IPS-18c (cell line): ENCODE results near the gene CNTNAP5.
"Not testable (repeated sequence)": the region's sequence is repeated elsewhere in the genome, so short reads cannot be mapped to it uniquely, and the experiment has no call there.

Source experiments
- H3K4me3 ChIP-seq: 2 replicates; pipeline ENCODE4 v1.7.0; 2013; ENCODE audit warnings: low read depth, mild to moderate bottlenecking, low read length, moderate library complexity; ENCODE audit not compliant: insufficient read depth
- H3K9me3 ChIP-seq: one replicate; pipeline ENCODE4 v1.6.1; 2013; ENCODE audit warnings: mild to moderate bottlenecking, low read length, moderate library complexity; ENCODE audit not compliant: control insufficient read depth, insufficient read depth

Gene CNTNAP5

DNA sequence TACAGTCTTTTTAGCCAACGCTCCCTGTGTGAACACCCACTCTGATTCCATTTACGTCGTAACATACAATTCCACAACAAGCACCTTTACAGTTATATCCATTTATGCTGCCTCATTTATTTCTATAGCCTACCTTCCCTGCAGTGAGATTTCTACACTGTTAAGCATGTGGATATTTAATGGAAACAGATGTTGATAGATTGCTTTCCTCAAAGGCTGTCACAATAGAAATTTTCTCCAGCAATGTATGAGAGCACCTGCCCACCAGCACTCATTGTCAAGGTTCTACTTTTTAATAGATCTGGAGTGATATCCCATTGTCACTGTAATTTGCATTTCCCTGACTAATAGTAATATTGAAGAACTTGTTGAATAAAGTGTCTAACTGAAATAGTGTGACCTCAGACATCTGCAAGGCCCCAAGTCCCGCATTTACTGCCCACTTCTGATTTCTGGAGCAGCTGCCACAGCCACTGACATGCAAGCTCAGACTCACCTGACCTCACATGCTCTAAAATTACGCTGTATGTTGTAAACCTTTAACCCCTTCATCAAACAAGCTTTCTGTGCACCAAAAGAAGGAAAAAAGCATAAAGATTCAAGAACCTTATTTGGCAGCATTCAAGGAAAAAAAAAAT is 295.1 kb downstream of the CNTNAP5 start:
- Histone ChIP-seq H3K4me3 (no peak overlapping the region), H3K9me3 (no peaks in the 10 kb centered on the region)

DNA sequence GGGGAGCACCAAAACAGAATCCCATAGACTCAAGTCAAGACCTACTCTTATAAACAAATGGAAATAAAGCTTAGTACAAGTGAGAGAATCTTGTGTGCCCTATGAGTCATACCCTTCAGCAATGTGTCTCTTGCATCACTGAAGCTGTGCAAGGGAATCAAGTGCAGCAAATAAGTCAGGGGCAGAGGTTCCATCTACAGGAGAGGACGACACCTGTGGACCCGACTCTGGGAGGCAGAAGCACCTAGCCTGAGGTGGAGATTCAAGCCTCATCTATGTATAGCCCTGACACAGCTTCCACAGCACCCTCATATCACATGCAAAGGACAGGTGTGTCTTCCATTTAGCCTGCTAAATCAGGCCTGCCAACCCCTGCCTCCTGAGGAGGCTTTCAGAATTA is 298.2 kb downstream of the CNTNAP5 start:
- H3K9me3 ChIP-seq: no peaks in the 10 kb centered on the region
- no peak overlapping the region for H3K4me3 ChIP-seq

DNA sequence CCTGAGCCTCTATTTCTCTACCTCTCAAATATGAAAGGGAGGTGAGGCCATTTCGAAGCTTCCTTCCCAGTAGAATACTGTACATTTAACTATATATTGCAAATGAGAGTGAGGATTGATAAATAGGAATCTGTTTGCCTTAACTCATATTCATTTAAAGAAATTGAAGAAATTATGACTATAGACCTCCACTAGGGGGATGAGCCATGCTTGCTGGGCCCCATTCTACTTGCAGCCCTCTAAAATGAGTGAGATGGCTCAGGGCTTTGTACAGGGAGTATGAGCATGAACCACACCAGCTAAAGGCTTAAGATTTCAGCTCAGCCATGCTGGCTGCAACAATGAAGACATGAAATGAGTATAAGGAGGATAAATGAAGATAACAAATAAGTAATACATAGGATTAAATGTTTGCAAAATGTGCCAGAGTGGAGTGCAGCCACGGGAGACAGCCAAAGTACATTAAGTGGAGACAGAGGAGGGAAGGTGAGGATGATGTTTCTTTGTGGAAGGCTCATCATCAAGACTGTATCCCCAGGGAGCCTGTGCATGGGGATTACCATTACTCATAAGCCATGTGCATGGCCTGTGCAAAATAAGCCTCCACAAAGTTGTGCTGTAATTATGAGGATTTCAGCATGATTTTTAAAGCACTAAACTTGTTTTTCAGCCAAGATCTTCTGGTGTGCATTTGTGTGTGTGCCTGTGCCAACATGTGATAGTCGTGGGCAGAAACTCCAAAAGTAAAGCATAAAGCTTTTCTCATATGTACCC is 300.8 kb downstream of the CNTNAP5 start:
- H3K9me3 ChIP-seq: no peaks in the 10 kb centered on the region
- H3K4me3 ChIP-seq: no peak overlapping the region

DNA sequence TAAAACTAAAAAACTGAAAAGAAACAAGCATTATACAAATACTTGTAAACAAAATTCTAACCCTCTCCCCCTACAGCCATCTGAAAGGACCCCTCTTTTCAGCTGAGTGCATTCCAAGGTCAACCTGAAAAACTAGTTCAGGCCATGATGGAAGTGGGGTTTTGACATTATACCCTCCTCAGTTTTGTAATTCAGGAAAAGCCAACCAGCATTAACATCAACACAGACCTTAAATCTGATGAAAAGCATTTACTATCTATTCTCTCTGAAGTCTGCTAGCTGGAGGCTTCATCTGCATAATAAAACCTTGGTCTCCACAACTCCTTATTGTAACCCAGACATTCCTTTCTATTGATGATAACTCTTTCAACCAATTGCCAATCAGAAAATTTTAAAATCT is 302.2 kb downstream of the CNTNAP5 start:
- Histone ChIP-seq H3K9me3 (no peaks in the 10 kb centered on the region), H3K4me3 (no peak overlapping the region)

DNA sequence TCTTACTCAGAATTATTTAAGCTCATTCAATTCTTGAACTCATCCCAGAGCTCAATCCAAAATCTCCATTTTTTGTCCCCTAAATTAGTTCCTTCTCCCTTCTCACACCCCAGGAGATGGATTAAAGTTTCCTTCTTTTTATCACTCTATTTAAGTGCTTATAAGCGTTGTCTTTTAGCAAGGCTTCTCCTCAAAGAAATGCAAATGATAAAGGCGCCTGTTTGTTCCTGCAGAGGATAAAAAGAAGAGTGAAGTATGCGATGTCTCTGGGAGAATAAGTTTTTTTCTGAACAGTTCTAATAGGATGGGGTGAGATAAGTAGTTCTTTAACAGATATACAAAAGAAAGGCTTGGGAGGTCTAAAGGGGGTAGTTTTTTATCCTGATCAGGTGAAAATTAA is 303.3 kb downstream of the CNTNAP5 start:
- H3K4me3 ChIP-seq: no peak overlapping the region

DNA sequence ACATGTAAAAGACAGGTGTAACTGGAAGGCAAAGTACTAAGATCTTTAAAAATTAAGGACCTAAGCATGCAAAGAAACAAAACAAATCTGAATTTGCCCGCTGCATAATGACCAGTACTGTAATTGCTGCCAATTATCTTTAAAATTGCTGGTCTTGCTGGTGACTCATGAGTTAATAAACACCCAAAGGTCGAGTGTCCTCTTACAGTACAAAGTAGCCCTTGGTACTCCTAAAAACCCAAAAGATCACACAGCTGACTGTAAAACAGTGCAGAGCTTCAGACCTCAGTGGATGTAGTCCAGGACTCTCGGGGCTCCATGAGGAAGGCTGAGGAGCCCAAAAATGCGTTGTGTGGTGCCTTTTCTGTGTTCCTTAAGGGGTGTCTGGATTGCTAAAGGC is 308.7 kb downstream of the CNTNAP5 start:
- no peak overlapping the region for H3K4me3 ChIP-seq
- H3K9me3 ChIP-seq: no peaks in the 10 kb centered on the region

More for the DNA sequence above, 303.3 kb downstream of the CNTNAP5 start:
- no peaks in the 10 kb centered on the region for H3K9me3 ChIP-seq

DNA sequence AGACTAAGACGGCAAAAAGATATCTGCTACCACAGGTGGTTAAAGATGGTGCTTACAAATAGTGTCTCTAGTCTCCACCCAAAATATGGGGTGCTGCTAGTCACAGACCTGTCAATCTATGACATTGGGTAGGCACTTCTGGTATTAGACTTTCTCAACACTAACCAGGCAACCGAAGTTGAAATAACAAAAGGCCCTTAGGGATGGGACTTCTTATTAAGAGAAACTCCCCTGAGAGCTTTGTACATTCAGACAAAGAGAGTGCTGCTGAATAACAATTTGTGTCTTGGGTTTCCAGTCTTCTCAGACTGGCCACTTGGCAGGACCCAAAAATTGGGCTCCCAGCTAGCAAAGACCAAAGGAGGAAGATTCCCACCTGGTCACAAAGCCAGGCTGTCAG is 310.0 kb downstream of the CNTNAP5 start:
- Histone ChIP-seq H3K9me3 (peaks cover 2% of the 10 kb centered on the region), H3K4me3 (no peak overlapping the region)

DNA sequence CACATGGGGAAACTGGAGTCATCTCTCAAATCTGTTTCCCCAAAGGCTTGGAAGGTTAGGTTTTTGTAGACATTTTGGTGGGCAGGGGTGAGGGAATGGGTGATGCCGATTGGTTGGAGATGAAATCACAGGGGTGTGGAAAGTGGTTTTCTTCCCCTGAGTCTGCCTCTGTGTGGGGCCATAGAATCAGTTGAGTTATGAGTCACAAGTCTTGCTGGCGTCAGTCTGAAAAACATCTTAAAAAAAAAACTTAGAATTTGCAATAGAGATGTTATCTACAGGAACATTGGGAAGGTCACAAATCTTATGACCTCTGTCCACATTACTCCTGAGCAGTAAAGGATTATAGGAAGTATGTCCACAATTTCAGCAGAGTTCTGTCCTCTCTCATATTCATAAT is 314.6 kb downstream of the CNTNAP5 start:
- Histone ChIP-seq H3K9me3 (peaks cover 2% of the 10 kb centered on the region), H3K4me3 (no peak overlapping the region)

DNA sequence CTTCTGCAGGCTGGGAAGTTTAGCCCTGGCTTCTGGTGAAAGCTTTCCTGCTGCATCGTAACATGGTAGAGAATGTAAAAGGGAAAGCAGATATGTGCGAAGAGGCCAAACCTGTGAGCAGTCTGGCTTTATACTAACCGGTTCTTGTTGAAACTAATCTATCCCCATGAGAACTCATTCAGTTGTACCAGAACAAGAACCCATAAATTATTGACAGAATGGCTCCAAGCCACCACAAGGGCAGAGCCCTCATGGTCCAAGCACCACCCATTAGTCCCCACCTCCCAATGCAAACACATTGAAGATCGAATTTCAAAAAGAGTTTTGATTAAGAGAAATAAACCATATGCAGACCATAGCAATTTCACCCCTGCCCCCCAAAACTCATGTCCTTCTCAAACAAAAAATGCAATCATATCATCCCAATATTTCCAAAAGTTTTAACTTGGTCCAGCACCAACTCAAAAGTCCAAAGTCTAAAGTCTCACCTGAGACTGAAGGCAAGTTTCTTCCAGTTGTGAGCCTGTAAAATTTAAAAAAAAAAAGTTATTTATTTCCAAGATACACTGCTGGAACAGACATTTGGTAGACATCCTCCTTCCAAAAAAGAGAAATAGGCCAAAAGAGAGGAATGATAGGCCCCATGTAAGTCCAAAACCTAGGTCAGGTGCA is 318.9 kb downstream of the CNTNAP5 start:
- Histone ChIP-seq H3K9me3 (peaks cover 2% of the 10 kb centered on the region), H3K4me3 (no peak overlapping the region)

DNA sequence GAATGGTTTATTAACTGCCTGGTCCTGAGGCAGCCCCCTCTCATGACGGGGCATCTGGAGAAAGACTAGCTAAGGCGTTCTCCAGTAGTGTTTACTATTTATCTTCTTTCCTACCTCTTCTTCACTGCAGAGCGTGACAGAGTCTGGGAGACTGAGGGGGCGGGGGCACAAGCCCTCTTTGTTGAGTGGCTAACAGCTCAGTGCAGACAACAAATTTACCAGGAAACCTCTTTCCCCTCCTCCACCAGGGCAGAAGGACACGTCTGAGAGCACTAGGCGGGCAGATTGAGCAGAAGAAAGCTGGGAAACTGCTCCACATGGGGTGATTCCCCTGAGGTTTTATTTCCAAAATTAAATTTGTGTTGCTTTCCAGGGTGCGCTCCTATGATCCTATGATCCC is 322.1 kb downstream of the CNTNAP5 start:
- H3K9me3 ChIP-seq: no peaks in the 10 kb centered on the region
- H3K4me3 ChIP-seq: no peak overlapping the region

DNA sequence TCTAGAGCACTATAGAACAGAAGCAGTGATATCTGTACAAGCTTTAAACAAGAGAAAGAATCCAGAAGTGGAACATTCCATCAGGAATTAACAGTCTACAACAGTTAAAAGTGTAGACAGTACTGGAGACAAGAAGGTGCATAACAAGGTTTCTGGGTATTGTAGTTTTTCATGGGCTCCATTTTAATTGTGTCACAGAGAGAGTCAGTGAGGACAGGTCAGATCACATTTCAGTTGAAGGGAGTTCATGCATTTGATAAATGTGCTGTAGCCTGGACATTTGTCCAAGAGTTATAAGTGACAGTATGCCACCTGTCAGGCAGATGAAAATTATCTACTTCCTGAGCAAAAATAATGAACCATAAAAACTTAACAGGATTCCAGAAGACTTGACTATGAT is 328.6 kb downstream of the CNTNAP5 start:
- no peak overlapping the region for H3K4me3 ChIP-seq

DNA sequence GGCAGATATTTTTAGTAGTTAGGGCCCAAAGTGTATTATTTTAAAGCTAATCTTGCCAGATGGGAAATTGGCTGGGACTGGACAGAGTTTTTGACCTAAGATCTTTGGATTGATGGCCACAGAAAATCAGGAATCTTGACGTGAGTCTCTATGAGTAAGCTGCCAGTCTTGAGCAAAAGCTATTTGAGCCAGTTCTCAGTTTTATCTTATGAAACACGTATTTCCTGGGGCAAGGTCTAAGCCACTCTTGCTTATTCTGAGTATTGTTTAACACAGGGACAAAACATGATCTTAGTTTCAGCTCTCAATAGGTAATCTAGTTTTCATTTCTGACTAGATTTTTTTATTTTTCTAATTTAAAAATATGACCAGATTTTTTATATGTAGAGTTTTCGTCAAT is 329.4 kb downstream of the CNTNAP5 start:
- no peaks in the 10 kb centered on the region for H3K9me3 ChIP-seq
- H3K4me3 ChIP-seq: no peak overlapping the region

More for the DNA sequence above, 328.6 kb downstream of the CNTNAP5 start:
- no peaks in the 10 kb centered on the region for H3K9me3 ChIP-seq

DNA sequence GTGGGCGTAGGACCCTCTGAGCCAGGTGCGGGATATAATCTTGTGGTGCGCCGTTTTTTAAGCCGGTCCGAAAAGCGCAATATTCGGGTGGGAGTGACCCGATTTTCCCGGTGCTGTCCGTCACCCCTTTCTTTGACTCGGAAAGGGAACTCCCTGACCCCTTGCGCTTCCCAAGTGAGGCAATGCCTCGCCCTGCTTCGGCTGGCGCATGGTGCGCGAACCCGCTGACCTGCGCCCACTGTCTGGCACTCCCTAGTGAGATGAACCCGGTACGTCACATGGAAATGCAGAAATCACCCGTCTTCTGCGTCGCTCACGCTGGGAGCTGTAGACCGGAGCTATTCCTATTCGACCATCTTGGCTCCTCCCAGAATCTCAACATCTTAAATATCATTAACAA is 336.9 kb downstream of the CNTNAP5 start:
- H3K9me3 ChIP-seq, H3K4me3 ChIP-seq: not testable (repeated sequence)

DNA sequence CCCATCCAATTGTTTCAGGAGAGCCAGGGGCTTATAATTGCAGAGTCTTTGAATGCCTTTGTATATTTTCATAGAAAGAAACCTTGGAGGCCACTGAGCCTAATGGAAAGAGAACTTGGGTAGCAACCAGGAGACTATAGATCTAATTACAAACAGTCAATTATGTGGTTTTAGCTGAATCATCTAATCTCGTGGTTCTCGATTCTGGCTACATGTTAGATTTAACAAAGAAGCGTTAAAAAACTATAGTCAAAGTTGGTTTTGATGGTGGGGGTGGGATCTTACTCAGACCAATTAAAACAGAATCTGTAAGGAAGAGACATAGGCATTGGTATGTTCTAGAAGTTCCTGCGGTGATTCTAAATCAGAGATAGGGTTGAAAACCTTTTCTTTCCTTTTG is 344.1 kb downstream of the CNTNAP5 start:
- Histone ChIP-seq H3K9me3 (no peaks in the 10 kb centered on the region), H3K4me3 (no peak overlapping the region)

DNA sequence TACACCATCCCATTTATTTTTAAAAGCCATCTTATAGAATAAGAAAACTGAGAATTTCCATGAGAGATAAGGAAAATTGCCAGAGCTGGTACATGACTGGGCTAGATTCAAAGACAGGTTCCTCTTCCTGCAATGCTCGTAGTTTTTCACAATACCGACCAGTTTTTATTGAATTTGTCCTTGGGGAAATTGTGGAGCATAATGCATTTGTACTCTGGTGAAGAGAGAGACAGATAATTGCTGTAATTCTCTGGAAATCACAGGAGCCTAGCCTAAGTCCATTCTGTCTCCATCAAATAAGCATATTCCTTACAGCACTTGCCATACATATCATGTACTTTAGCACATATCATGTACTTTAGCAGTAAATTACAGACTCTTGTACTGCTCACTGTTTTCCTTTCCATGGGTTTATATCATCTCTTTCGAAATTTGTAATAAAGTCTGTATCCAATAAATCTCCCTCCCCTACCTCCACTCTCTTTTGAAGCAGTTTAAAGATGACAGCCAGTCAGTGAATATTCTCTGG is 355.2 kb downstream of the CNTNAP5 start:
- no peak overlapping the region for H3K4me3 ChIP-seq
- H3K9me3 ChIP-seq: no peaks in the 10 kb centered on the region

DNA sequence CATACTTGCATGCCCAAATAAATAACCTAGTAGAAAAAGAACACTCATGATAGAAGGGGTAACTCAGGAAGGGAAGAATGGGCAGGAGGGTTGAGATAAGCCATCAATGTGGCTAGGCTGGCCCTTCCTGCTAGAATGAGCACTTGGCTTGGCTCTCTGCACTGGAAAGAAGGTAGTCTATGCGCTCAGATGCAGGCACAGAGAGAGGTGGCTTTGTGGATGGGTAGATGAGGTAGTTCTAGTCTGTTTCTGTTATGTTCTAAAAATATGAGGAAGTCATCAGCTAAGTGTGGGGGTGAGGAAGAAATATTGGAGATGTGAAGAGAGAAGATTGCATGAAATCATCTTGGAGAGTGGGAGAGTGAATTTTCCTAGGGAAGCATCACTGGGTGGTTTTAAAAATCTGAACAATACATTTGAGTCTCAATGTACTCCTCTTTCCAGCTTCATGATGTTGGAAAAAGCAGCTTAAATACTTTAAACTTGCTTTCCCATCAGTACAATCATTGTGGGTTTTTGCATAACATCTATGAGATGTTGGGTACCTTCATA is 357.1 kb downstream of the CNTNAP5 start:
- no peak overlapping the region for H3K4me3 ChIP-seq
- no peaks in the 10 kb centered on the region for H3K9me3 ChIP-seq

DNA sequence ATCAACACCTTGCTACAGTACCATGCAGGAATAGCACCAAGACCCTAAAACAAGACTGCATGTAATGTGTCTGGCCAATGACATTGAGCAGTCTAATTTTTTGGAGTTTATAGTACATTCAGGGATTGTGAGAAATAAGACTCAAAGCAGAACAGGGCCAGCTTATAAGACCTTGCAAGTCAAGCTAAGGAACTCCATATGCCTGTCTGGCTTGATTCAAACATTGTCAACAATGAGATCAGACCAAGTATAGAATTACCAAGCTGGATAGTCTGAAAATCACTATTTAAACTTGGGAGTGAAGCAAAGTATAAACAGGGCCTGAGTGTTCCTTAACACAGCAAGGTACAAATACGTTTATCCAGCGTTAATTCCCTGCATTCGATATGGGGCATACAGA is 370.9 kb downstream of the CNTNAP5 start:
- no peaks in the 10 kb centered on the region for H3K9me3 ChIP-seq
- H3K4me3 ChIP-seq: no peak overlapping the region

DNA sequence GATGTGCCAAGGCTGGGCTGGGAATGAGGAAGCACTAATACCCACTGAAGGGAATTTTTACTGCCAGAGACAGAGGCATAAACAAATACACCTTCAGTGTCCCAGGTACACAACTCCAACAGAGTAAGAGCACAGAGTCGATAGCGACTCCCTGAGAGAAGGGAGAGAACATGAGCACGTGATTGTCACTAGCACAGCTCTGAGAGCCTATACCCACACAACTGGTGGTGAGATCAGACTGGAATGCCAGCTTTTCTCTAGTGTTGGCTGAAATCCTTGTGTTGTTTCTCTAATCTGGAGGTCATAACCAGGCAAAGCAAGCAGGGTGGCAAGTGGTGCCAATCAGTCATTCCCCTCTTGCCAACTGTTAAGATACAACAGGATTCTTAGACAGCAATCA is 377.2 kb downstream of the CNTNAP5 start:
- Histone ChIP-seq H3K4me3 (no peak overlapping the region), H3K9me3 (no peaks in the 10 kb centered on the region)
